ENCODE data around the gene TUBB6.

The TUBB6 gene

GRCh38 chr18:12345491-12346239 is 37.6 kb downstream of the TUBB6 start:
- DNase-seq = no peak

- no peak for DNase-seq
Measured at GRCh38 chr18:12346240-12346565, 38.2 kb downstream of the TUBB6 start.

- DNase-seq = no peak
Measured at GRCh38 chr18:12347895-12348294, 39.9 kb downstream of the TUBB6 start.

GRCh38 chr18:12352188-12352587 is 44.1 kb downstream of the TUBB6 start:
- no peak for DNase-seq

GRCh38 chr18:12359515-12359927 is 51.5 kb downstream of the TUBB6 start:
- no peak for DNase-seq

GRCh38 chr18:12361770-12362378 is 53.8 kb downstream of the TUBB6 start:
- DNase-seq = no peak

GRCh38 chr18:12362473-12363174 is 54.6 kb downstream of the TUBB6 start:
- no peak for DNase-seq

GRCh38 chr18:12366379-12366778 is 58.3 kb downstream of the TUBB6 start:
- DNase-seq = no peak

GRCh38 chr18:12366784-12367183 is 58.7 kb downstream of the TUBB6 start:
- DNase-seq = no peak

GRCh38 chr18:12369211-12369610 is 61.2 kb downstream of the TUBB6 start:
- no peak for DNase-seq

- no peak for DNase-seq
Measured at GRCh38 chr18:12371590-12371989, 63.5 kb downstream of the TUBB6 start.

- DNase-seq = no peak
Measured at GRCh38 chr18:12372406-12372805, 64.4 kb downstream of the TUBB6 start.

GRCh38 chr18:12373116-12373770 is 65.2 kb downstream of the TUBB6 start:
- no peak for DNase-seq

- DNase-seq = no peak
Measured at GRCh38 chr18:12373771-12374116, 65.7 kb downstream of the TUBB6 start.

GRCh38 chr18:12374401-12374800 is 66.4 kb downstream of the TUBB6 start:
- DNase-seq = no peak
